Ishikawa (cell line): ENCODE measurements around the gene CCDC192.

ENCODE experiments used
- CREB1 ChIP-seq: IDR thresholded peaks from 2 replicates; pipeline ENCODE4 v1.6.1; 2012; ENCODE audit warnings: low read depth
- MAX ChIP-seq: IDR thresholded peaks from 2 replicates; pipeline ENCODE4 v1.6.1; 2012
- RAD21 ChIP-seq: IDR thresholded peaks from 2 replicates; pipeline ENCODE4 v1.6.1; 2012; ENCODE audit warnings: low read depth
- TAF1 ChIP-seq: IDR thresholded peaks from 2 replicates; pipeline ENCODE4 v1.6.1; 2012; ENCODE audit warnings: low read depth, mild to moderate bottlenecking
- TCF12 ChIP-seq: IDR thresholded peaks from 2 replicates; pipeline ENCODE4 v1.6.1; 2012; ENCODE audit warnings: low read depth
- USF1 ChIP-seq: IDR thresholded peaks from 2 replicates; pipeline ENCODE4 v1.6.1; 2012

GRCh38 chr5:127699416-127699815, 3.8 kb upstream of the CCDC192 start:
- TF ChIP-seq TAF1 (no peak), TCF12 (no peak), USF1 (no peak), MAX (no peak), RAD21 (no peak), CREB1 (no peak)
